DMS153 treated with DMSO at 0.1 percent for 48 hours (cell line): Measurements from ENCODE around the gene TACR2.

ENCODE experiments used
- DNase-seq: peaks from one replicate; lab custom pipeline; 2025; ENCODE audit not compliant: unreplicated experiment; lab: John Stamatoyannopoulos, UW

The TACR2 gene

DNA sequence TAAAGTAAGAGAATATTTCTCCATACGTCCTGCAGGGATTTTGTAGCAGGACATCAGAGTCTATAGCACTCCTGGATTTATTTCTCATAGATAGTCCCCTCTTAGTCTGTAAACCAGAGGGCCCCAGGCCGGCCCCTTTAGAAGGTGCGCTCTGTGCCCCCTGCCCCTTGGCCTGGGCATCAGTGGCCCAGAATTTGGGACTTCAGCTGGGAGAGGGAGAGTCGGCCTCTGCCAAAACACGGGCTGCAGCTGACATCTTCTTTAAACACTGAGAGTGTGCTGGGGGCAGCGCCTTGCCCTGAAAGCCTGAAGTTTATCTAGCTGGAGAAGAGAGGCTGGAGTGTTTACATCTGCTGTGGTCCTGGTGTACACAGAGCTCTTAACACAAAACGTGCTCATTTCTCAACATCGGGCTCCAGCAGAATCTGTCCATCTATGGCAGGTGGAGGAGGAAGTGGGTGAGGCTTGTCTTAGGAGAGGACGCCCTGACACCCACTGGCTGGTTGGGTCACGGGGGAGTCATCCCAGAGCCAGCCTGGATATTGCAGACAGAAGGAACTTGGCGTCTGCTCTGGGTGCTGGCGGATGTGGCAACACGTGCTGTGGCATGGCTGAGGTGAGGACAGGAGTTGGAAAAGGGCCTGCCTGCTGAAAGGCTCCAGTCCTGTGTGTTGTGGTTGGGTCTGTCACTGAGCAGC lies 5.0 kb upstream of the TACR2 start:
- peak; percentile 76 for DNase-seq

DNA sequence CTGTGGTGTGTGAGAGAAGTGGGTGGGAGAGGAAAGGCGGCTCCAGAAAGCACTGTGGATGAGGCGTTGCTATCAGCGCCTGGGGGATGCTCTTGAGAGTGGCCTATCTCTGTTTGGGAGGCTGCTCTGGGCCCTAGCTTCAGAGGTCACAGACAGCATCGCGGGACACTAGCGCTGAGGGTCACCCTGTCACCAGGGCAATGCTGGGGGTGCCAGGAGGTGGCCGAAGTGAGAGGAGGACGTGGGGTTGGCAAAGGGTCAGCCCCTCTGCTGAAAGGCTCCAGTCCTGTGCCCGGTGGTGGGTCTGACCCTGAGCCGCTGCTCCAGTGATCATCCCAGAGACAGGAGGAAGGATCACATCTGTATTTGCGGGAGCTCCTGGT lies 3.0 kb upstream of the TACR2 start:
- DNase-seq, result no peak

DNA sequence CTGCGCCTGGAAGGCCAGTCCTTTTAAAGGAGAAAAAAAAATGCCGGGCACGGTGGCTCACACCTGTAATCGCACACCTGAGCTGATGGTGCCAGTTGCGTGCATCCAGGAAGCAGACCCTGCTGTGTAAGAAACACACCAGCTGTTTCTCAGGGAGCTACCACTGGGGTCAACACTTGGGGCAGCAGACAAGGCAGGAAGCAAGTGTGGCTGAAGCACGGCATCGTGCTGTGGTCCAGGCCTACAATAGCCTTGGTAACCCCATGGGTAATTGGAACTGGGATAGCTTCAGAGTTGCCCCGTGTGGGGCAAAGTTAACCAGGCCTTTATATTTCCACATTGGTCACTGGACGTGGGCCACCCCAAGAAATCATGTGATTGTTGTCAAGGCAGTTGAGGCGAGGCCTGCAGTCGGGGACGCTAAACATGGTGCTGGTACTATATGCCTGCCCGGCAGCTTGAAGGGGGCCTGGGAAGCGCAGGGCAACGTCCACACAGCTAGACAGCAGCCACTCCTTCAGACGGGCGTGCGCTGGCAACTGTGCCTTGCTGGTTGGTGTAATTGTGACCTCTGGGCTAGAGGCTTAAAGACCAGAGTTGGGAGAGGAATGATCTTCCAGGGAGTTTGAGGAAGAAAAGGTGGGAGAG lies 2.5 kb upstream of the TACR2 start:
- DNase-seq, result no peak

DNA sequence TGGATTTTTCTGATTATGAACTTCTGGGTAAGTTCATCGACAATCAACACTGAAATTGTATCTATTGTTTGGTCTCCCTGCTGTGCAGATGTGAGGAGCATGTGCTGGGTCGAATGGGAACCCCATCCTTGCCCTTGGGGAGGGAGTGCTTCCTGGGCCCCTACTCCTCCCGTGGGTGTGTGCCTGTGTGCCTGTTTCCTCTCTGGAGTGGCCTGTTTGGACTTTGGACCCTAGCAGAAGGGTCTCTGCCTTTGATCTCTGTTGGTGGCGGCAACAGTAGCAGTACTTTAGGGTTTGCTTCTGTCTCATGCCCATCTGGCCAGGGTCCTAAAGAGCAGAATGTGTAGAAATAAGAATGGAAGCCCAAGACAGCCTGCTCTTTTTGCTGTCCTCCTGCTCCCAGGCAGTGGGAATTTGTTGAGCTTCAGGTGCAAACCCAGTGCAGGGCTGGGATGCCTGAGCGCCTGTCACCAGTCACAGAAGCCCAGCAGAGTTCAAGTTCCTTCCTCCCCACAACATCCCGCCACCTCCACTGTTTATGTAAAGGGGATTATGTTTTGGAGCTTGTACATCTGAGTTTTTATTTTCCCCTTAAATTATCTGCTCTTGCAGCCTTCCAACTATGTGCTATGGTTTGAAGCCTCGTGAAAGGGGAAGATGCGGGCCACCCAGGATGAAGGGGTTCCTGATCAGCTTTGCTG lies 1.5 kb upstream of the TACR2 start:
- no peak for DNase-seq

DNA sequence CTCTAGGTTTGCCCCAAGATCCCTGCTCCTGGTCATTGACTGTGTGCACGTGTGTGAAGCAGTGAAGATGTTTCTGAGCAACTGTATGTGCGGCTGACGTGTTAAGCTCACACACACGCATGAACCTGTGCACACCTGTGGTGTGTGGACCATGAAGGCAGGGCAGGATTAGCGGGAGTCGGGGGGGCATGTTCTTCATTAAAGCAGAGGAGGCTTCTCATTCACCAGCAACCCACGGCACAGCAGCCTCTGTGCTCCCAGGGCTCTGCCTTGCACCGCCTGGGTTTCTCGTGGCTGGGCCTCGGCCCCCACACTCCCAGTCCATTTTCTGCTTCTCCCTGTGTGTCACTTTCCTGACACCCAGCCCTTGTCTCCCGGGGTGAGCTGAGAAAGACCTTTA lies 824 bp upstream of the TACR2 start:
- no peak for DNase-seq

DNA sequence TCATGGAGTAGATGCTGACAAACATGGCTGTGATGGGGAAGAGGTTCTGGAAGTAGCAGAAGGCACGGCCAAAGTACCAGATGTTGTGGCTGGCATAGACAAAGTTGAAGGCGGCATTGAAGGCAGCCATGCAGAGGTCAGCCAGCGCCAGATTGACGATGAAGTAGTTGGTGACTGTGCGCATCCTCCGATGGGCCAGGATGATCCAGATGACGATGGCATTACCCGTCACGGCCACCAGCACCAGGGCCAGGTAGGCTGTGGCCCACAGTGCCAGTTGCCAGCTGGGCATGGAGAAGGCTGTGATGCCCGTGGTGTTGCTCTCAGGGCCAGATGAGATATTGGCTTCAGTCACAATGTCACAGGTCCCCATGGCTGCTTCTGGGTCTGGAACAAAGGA lies 767 bp downstream of the TACR2 start:
- no peak for DNase-seq

DNA sequence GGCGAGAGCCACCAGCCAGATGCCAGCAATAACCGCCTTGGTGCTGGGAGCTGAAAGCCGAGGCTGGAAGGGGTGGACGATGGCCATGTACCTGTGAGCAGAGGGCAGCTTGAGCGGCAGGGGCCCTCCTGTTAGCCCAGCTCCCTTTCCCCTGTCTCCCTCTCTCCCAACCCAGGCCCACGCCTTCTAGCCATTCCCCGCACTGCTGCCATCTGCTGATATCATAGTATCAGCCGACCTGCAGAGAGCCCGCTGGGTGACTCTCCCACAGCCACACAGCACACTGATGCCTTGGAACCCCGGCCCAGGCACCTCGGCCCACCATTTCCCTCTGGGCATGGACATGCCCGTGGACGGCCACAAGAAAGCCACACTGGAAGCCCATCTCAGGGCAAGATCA lies 1.7 kb downstream of the TACR2 start:
- no peak for DNase-seq

DNA sequence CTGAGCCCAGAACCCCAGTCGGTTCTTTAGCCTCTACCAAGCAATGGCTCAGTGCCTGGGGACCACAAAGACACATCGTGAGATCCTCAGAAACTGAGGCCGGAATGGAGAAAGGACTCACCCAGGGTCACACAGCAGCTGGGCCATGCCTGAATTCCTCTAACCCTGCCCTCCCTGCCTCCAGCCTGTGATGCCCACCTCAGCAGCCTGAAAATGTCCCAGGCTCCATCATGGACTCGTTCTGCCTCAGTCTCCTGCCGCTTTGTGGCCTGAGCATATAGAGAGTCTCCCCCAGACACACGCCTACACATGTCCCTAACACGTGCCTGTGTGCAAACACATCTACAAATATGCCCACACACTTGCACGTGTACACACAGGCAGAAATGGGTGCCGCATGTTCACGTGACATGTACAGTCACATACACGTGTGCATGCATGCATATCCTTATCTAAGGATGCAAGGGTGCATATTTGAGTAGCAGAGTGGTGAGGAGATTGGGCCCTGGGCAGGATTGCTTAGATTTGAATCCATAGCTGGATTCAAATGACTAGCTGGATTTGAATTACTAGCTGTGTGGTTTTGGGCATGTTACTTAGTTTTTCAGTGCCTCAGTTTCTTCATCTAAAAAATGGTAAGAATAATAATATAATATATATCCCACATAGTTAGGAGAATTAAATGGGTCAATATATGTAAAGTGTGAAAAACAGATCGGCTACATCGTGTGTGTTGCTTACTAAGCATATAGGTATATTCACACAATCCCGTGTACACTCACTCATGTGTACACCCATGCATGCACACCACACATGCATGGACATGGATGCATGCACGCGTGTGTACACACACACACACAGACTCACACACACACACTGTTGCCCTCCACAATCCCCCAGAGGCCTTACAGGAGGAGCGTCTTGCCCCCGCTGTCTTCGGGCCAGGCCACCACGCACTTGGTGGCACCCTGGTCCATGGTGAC lies 2.4 kb downstream of the TACR2 start:
- no peak for DNase-seq

DNA sequence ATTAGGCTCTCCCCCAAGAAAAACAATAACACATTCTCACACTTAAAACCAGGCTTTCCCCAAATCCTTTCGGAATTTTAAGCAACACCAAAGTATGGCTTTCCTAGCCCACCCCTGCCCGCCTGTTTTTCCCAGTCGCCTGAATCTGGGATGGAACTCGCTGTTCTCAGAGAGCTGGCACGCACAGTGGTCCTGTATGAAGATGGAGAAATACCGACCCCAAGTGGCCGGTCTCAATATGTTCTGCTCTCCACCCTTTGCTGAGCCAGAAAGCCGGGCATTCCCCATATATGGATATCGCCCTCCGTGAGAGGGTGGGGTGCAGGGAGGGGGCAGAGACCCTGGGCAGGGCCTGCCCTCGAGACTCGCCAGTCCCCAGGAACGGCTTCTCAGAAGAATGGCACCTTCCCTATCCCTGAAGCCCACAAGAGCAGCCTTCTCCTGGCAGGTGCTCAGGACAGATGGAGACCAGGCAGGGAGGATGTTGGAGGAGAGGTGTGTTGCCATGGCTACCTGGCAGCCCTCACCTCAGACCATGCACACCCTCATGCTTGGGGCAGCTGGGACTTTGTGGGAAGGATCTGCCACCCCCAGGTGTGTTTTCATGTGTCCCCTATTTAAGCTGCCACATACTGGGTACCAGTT lies 3.4 kb downstream of the TACR2 start:
- no peak for DNase-seq

DNA sequence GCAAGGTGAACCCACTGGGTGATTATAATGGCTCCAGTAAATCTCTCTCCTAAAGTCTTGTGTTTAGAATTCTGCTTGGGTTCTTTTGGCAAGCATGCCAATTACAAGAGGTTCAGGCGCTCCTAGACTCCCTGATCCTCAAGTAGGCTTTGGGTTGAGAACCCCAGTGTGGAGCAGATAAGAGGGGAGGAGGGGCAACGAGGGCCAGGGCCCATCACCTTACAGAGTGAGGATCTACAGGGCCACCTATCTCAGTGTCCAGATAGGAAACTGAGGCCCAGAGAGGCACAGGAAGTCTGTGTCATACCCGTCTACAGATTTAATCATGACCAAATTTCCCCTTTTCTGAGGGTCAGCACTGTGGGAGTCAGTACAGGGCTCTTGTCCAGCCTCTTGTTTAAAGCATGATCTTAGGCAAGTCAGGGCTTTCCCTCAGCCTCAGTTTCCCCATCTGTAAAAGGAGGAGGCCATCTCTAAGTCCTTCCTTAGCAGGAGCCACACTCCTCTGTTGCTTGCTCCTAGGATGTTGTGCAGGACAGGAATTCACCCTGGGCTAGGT lies 4.4 kb downstream of the TACR2 start:
- no peak for DNase-seq

DNA sequence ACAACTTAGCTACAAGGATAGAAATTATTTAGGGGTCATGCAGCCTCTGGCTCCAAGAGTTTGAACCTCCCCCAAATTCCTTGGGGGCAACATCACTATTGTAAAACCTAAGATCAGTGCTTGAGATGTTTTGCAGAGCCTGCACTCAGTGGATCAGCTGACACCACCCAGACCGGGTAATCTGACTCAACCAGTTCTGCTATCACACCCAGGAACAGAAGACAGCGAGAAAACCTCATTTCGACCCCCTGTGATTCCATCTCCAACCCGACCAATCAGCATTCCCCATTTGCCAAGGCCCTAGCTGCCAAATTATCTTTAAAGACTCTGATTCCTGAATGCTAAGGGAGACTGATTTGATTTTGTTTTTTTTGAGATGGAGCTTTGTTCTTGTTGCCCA lies 5.2 kb downstream of the TACR2 start:
- DNase-seq, result no peak

DNA sequence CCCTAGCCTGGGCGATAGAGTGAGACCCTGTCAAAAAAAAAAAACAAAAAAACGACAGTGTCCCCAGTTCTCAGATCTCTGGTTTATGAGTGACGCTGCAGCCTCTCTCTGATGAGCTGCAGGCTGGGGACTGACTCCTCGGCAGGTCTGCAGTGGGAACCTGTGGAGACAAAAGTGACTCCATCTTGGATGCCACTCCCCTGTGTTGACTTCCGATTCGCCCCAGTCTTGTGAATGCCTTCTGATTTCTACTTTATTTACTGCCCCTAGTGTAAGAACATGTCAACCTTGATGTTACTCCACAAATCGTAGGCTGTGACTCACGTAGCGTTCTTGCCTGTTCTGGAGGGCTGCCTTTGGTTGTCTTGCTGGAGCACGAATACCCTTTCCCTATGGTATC lies 6.2 kb downstream of the TACR2 start:
- DNase-seq, result no peak

DNA sequence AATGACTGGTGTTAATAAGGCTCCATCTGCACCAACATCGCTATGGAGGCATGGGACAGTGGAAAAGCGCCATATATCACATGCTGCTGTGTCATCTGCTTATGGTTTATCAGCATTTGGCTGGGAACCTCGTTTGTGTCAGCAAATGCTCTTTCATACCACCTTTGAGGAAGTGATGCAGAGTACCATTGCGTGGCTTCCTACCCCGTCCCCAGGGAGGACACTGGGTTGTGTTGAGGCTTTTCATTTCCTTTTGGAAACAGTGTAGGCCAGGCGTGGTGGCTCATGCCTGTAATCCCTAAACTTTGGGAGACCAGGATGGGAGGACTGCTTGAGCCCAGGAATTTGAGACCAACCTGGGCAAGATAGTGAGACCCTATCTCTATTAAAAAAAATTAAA lies 6.8 kb downstream of the TACR2 start:
- DNase-seq, result no peak

DNA sequence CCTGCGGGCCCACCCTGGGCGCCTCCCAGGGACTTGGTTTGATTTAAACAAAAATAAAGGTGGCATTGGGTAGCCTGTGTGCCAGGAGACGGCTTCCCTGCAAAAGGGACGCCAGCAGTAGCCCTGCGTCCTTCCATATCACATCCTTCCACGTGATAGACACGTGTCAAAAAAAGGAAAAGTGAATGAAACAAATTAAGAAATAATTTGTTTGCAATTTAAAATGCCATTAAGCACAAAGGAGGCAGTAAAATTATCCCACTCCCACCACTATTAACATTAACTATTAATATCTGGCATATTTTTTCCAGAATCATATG lies 7.6 kb downstream of the TACR2 start:
- peak; percentile 49 for DNase-seq

DNA sequence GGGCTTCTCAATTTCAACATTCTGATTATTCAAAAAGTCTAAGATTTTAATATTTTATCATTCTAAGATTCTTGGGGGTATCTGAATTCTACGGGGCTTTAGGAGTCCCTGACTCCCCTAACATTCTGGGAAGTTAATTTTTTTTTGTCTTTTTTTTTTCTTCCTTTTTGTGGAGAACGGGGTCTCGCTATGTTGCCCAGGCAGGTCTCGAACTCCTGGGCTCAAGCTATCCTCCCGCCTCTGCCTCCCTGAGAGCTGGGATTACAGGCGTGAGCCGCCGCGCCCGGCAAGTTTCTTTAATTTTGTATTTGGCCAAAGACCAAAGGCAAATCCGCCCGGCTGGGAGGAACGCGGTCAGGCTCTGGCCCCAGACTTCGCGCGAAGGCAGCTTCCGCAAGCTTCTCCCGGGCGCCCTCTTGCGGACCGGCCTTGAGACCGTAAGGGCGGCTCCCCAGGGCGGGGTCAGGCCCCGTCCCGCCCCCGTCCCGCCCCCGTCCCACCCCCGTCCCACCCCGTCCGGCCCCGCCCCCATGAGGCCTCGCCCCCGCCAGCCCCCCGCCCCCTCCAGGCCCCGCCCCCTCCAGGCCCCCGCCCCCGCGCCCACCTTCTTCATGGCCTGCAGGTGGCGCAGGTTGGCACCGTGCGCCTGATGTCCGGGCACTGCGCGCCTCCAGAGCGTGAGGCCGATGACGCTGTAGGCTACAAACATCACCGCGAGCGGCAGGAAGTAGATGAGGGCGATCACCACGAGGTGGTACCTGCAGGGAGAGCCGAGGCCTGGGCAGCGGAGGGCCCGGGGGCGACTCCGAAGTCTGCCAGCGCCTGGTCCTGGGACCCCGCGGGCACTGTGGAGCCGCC lies 8.2 kb downstream of the TACR2 start:
- peak; percentile 88 for DNase-seq

DNA sequence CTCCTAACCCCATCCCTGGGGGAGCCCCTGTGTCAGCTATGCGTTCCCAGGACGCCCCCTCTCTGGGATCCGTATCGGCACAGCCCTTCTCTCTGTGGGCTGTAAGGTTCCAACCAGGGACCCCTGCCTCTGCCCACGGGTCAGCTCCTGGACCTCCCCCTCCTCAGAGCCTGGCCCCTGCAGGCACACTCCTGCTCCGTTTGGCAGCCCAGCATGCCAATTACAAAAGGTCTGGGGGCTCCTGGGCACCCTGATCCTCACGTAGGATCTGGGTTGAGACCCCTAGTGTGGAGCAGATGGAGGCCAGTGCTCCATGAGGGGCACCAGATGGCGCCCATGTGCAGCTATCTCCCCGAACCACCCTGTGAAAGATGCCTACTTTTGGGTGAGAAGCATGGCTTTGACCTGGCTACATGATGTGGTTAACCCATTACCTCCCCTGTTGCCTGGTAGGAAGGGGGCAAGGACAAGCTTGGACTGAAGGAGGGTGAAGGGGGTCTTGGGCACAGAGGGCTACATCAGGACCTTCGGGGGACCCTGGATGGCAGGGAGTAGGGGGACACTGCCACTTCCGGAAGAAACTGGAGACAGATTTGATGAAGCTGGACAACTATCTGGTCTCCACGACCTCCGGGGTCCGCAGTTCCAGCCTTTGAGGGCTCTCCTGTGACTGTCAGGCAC lies 9.0 kb downstream of the TACR2 start:
- no peak for DNase-seq

DNA sequence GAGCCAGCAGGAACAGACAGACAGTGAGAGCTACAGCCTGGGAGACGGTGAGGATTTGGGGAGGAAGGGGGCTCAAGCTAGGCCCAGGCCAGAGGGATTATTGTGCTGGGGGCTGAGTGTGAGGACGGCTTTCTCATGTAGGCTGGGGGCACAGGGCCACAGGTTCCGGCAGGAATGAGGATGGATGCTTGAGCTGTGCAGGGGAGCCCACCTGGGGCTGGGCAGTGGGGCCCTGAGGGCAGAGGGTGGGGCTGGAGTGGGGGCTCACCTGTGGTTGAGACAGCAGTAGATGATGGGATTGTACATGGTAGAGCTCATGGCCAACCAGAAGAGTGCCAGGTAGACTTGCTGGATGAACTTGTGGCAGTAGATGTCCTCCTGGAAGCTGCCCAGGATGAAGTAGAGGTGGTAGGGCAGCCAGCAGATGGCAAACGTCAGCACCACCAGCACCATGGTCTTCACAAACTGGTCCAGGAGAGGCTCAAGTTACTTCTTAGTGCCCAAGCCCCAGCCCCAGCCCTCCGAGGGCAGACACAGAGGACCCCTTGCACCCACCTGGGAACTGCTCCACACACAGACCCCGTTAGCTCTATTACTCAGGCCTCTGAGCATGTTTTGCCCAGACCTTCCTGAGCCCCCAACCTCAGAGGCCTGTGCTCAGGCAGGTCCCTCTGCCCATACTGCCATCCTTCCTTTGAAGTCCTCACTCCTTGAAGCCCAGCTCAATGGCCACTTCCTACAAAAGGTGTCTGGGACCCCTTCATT lies 9.7 kb downstream of the TACR2 start:
- no peak for DNase-seq

DNA sequence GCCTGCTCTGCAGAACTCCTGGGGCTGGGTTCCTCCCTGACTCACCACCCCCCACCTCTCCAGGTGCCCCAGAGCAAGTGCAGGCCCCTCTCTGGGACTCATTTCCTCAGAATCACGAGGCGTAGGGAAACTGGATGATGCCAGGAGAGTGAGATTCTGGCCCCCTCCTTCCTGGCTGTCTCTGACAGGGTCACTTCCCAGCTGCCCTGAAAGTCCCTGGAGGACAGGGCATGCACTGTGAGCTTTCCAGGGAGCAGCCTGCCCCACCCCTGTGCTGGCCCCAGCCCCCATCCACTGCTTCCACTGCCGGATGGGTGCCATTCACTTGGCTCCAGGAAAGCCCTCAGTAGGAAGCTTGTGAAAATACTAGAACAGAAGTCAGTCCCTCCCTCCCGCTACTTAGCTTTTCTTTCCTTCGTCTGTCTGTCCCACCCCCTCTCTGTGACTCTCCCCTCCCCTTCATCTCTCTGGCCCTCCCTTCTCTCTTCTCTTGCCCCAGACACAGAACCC lies 10.4 kb downstream of the TACR2 start:
- no peak for DNase-seq
